CD4-positive, alpha-beta T cell treated with Interleukin-4 for 1 hour (primary cell): Measurements from ENCODE around the gene ABI3.
A peak's percentile ranks its signal among the peaks of the same experiment; 100 is the strongest.

Source experiments
- DNase-seq, 2 donors: peaks; one replicate each; pipeline ENCODE4 v3.0.0-alpha.2; 2020 to 2022

ABI3 gene

GRCh38 chr17:49225554-49226236 is 15.2 kb downstream of the ABI3 start:
- no peak for DNase-seq

- no peak for DNase-seq
Measured at GRCh38 chr17:49226771-49227435, 16.4 kb downstream of the ABI3 start.

GRCh38 chr17:49227436-49228261 is 17.1 kb downstream of the ABI3 start:
- peak; percentile 80 to 81 for DNase-seq

- DNase-seq, result no peak
Measured at GRCh38 chr17:49229076-49229804, 18.7 kb downstream of the ABI3 start.

- DNase-seq, result no peak
Measured at GRCh38 chr17:49229805-49230600, 19.5 kb downstream of the ABI3 start.

GRCh38 chr17:49230636-49231562 is 20.4 kb downstream of the ABI3 start, which contains the start of gene PHOSPHO1:
TSS of gene PHOSPHO1 (minus strand) at chr17:49230787. CDS start at chr17:49226691, 4,096 bp downstream.
- peak; percentile 87 to 89 for DNase-seq

- DNase-seq, result no peak
Measured at GRCh38 chr17:49231563-49231894, 21.0 kb downstream of the ABI3 start.

- no peak for DNase-seq
Measured at GRCh38 chr17:49234509-49235080, 24.1 kb downstream of the ABI3 start.

- no peak for DNase-seq
Measured at GRCh38 chr17:49235896-49236295, 25.4 kb downstream of the ABI3 start.

GRCh38 chr17:49239963-49240362 is 29.5 kb downstream of the ABI3 start:
- no peak for DNase-seq

GRCh38 chr17:49240619-49241018 is 30.1 kb downstream of the ABI3 start:
- DNase-seq, result no peak

GRCh38 chr17:49241040-49241439 is 30.5 kb downstream of the ABI3 start:
- DNase-seq, result no peak

GRCh38 chr17:49241692-49242397 is 31.3 kb downstream of the ABI3 start:
- DNase-seq, result no peak

- no peak for DNase-seq
Measured at GRCh38 chr17:49242813-49243212, 32.3 kb downstream of the ABI3 start.

GRCh38 chr17:49244839-49245238 is 34.3 kb downstream of the ABI3 start:
- DNase-seq, result no peak

GRCh38 chr17:49247944-49248343 is 37.4 kb downstream of the ABI3 start:
- DNase-seq, result no peak

GRCh38 chr17:49249292-49249794 is 38.8 kb downstream of the ABI3 start:
- no peak for DNase-seq

GRCh38 chr17:49249890-49250522 is 39.5 kb downstream of the ABI3 start:
- no peak for DNase-seq

- peak in 1 of 2 donors; percentile 61 for DNase-seq
Measured at GRCh38 chr17:49252148-49252695, 41.7 kb downstream of the ABI3 start.
